ENCODE measurements around the gene C1D. TPM values are rescaled to one million over a fixed set of nuclear protein-coding genes. Genes with fewer than 3 reads are reported as not detected.

The C1D gene
- polyA plus RNA-seq: 10 to 100 TPM; 12.3 to 29.4 (median 22.6) TPM

GRCh38 chr2:68062680-68063387, at the start of gene C1D:
TSS of gene C1D (minus strand) at chr2:68063004. CDS start at chr2:68047310, 15,694 bp downstream.
- WGBS, 3 donors: 0 to 1% (median 1%) methylated on average over 34 of the region's 34 CpGs
- peak within 1 kb of the TSS; percentile 83 for H3K27ac ChIP-seq (ENCODE audit: low read depth, low read length)

- 59 to 78% (median 63%) methylated on average over 3 of the region's 3 CpGs for WGBS, 3 donors
- H3K27ac ChIP-seq (ENCODE audit: low read depth, low read length): no peak overlapping the region
Measured at GRCh38 chr2:68110102-68110501, 47.3 kb upstream of the C1D start.

GRCh38 chr2:68108120-68108519, 45.3 kb upstream of the C1D start:
- 65 to 86% (median 66%) methylated on average over 3 of the region's 3 CpGs for WGBS, 3 donors
- no peak overlapping the region for H3K27ac ChIP-seq (ENCODE audit: low read depth, low read length)

- no peak overlapping the region for H3K27ac ChIP-seq (ENCODE audit: low read depth, low read length)
- WGBS, 3 donors: 93 to 98% (median 93%) methylated on average over 2 of the region's 2 CpGs
Measured at GRCh38 chr2:68107475-68107874, 44.7 kb upstream of the C1D start.

GRCh38 chr2:68104111-68104835, 41.5 kb upstream of the C1D start:
- WGBS, 3 donors: 76 to 85% (median 76%) methylated on average over 4 of the region's 4 CpGs
- H3K27ac ChIP-seq (ENCODE audit: low read depth, low read length): no peak overlapping the region

GRCh38 chr2:68103709-68104055, 40.9 kb upstream of the C1D start:
- no peak overlapping the region for H3K27ac ChIP-seq (ENCODE audit: low read depth, low read length)

- no peak overlapping the region for H3K27ac ChIP-seq (ENCODE audit: low read depth, low read length)
- 59 to 78% (median 64%) methylated on average over 4 of the region's 4 CpGs for WGBS, 3 donors
Measured at GRCh38 chr2:68103030-68103708, 40.4 kb upstream of the C1D start.

- 42 to 62% (median 58%) methylated on average over 1 of the region's 1 CpG for WGBS, 3 donors
- no peak overlapping the region for H3K27ac ChIP-seq (ENCODE audit: low read depth, low read length)
Measured at GRCh38 chr2:68100189-68100588, 37.4 kb upstream of the C1D start.

GRCh38 chr2:68099260-68099659, 36.5 kb upstream of the C1D start:
- 88 to 89% (median 88%) methylated on average over 8 of the region's 8 CpGs for WGBS, 3 donors

GRCh38 chr2:68098291-68098797, 35.5 kb upstream of the C1D start:
- 75 to 85% (median 82%) methylated on average over 3 of the region's 3 CpGs for WGBS, 3 donors
- H3K27ac ChIP-seq (ENCODE audit: low read depth, low read length): no peak overlapping the region

More at GRCh38 chr2:68099260-68099659, 36.5 kb upstream of the C1D start:
- no peak overlapping the region for H3K27ac ChIP-seq (ENCODE audit: low read depth, low read length)

GRCh38 chr2:68094111-68094510, 31.3 kb upstream of the C1D start:
- 75 to 93% (median 76%) methylated on average over 1 of the region's 1 CpG for WGBS, 3 donors
- no peak overlapping the region for H3K27ac ChIP-seq (ENCODE audit: low read depth, low read length)

- H3K27ac ChIP-seq (ENCODE audit: low read depth, low read length): no peak overlapping the region
- 85 to 94% (median 91%) methylated on average over 2 of the region's 2 CpGs for WGBS, 3 donors
Measured at GRCh38 chr2:68093634-68094033, 30.8 kb upstream of the C1D start.

- H3K27ac ChIP-seq (ENCODE audit: low read depth, low read length): no peak overlapping the region
- WGBS, 3 donors: 50 to 67% (median 50%) methylated on average over 2 of the region's 2 CpGs
Measured at GRCh38 chr2:68091439-68092034, 28.7 kb upstream of the C1D start.

GRCh38 chr2:68089961-68090360, 27.2 kb upstream of the C1D start:
- H3K27ac ChIP-seq (ENCODE audit: low read depth, low read length): no peak overlapping the region
- 86 to 94% (median 91%) methylated on average over 1 of the region's 1 CpG for WGBS, 3 donors

- 84 to 88% (median 88%) methylated on average over 2 of the region's 2 CpGs for WGBS, 3 donors
Measured at GRCh38 chr2:68088940-68089339, 26.1 kb upstream of the C1D start.

GRCh38 chr2:68086166-68086565, 23.4 kb upstream of the C1D start:
- WGBS, 3 donors: 72 to 85% (median 77%) methylated on average over 4 of the region's 4 CpGs
- H3K27ac ChIP-seq (ENCODE audit: low read depth, low read length): no peak overlapping the region

More at GRCh38 chr2:68088940-68089339, 26.1 kb upstream of the C1D start:
- H3K27ac ChIP-seq (ENCODE audit: low read depth, low read length): no peak overlapping the region

GRCh38 chr2:68083346-68083745, 20.5 kb upstream of the C1D start:
- whole genome bisulfite sequencing, 3 donors: 83 to 96% (median 93%) methylated on average over 1 of the region's 1 CpG
- no peak overlapping the region for H3K27ac ChIP-seq (ENCODE audit: low read depth, low read length)

- 85 to 89% (median 88%) methylated on average over 6 of the region's 6 CpGs for WGBS, 3 donors
- H3K27ac ChIP-seq (ENCODE audit: low read depth, low read length): no peak overlapping the region
Measured at GRCh38 chr2:68074050-68074449, 11.2 kb upstream of the C1D start.

Measured in adipose tissue (tissue), 3 donors.